ENCODE data around the gene AQP7. TPM values are rescaled to one million over a fixed set of nuclear protein-coding genes. Genes with fewer than 3 reads are reported as not detected.

Gene AQP7
- total and polyA plus RNA-seq, 7 donors: 0.33 to 14.6 (median 5.7) TPM; not detected in 1

GRCh38 chr9:33446946-33447798 lies 44.8 kb upstream of the AQP7 start, which contains the start of gene AQP3:
Gene AQP3, minus strand, starts transcription at chr9:33447593. Its CDS starts 63 bp downstream, at chr9:33447530.
- no peaks in the 10 kb centered on the region for H3K36me3 ChIP-seq
- peak in 1 of 4 experiments; percentile 29 for TF ChIP-seq CTCF (IDR thresholded peaks at IDR 0.05)
- TF ChIP-seq EP300 (IDR thresholded peaks at IDR 0.05): no peak
- no peak for TF ChIP-seq POLR2AphosphoS5 (IDR thresholded peaks at IDR 0.05)
- TF ChIP-seq POLR2A (IDR thresholded peaks at IDR 0.05): no peak
- H3K4me1 ChIP-seq: peaks cover 0 to 15% (median 14%) of the 10 kb centered on the region in 4 donors
- no peaks in the 10 kb centered on the region for H3K27me3 ChIP-seq
- intact Hi-C loops (cut with DNase I): loop anchor here (2.0 kb wide), 1 partner anchor 20 kb away; no protein-coding TSS in a partner anchor
- DNase-seq: peak; percentile 80
- 1 to 2% methylated on average over 50 of the region's 50 CpGs for WGBS, 2 donors
- peak within 1 kb of the TSS; percentile 28 to 56 (median 49) for H3K4me3 ChIP-seq
- H3K27ac ChIP-seq: peak within 1 kb of the TSS in 3 of 4 donors; percentile 27 to 53 (median 51)
- no peaks in the 10 kb centered on the region for H3K9me3 ChIP-seq

- 43 to 52% methylated on average over 12 of the region's 12 CpGs for WGBS, 2 donors
- TF ChIP-seq POLR2A (IDR thresholded peaks at IDR 0.05): no peak
- no peak for TF ChIP-seq CTCF (IDR thresholded peaks at IDR 0.05)
- TF ChIP-seq POLR2AphosphoS5 (IDR thresholded peaks at IDR 0.05): no peak
- TF ChIP-seq EP300 (IDR thresholded peaks at IDR 0.05): no peak
- Histone ChIP-seq H3K9me3 (no peaks in the 10 kb centered on the region), H3K4me3 (peak overlapping the region in 3 of 4 donors; percentile 47 to 56 (median 51)), H3K4me1 (peaks cover 0 to 15% (median 14%) of the 10 kb centered on the region in 4 donors), H3K27me3 (no peaks in the 10 kb centered on the region), H3K27ac (peak overlapping the region in 2 of 4 donors; percentile 51 to 53), H3K36me3 (no peaks in the 10 kb centered on the region)
- DNase-seq: no peak
- intact Hi-C loops (cut with DNase I): loop anchor here (2.0 kb wide), 1 partner anchor 20 kb away; no protein-coding TSS in a partner anchor
Measured at GRCh38 chr9:33446240-33446945, 44.0 kb upstream of the AQP7 start.

GRCh38 chr9:33445389-33446239 lies 43.2 kb upstream of the AQP7 start:
- Histone ChIP-seq H3K27me3 (no peaks in the 10 kb centered on the region), H3K36me3 (no peaks in the 10 kb centered on the region), H3K4me3 (no peak overlapping the region), H3K27ac (peak overlapping the region in 1 of 4 donors; percentile 53), H3K4me1 (peaks cover 0 to 15% (median 14%) of the 10 kb centered on the region in 4 donors), H3K9me3 (no peaks in the 10 kb centered on the region)
- intact Hi-C loops (cut with DNase I): loop anchor here (2.0 kb wide), 1 partner anchor 21 kb away; no protein-coding TSS in a partner anchor
- TF ChIP-seq POLR2AphosphoS5 (IDR thresholded peaks at IDR 0.05) (no peak), CTCF (IDR thresholded peaks at IDR 0.05) (no peak), EP300 (IDR thresholded peaks at IDR 0.05) (no peak), POLR2A (IDR thresholded peaks at IDR 0.05) (no peak)
- WGBS, 2 donors: 49 to 75% methylated on average over 11 of the region's 11 CpGs
- DNase-seq: no peak

GRCh38 chr9:33443464-33444154 lies 41.2 kb upstream of the AQP7 start:
- no peaks in the 10 kb centered on the region for H3K36me3 ChIP-seq
- no peak overlapping the region for H3K4me3 ChIP-seq
- peaks cover 0 to 15% (median 14%) of the 10 kb centered on the region in 4 donors for H3K4me1 ChIP-seq
- intact Hi-C loops (cut with DNase I): no loop called here
- H3K9me3 ChIP-seq: no peaks in the 10 kb centered on the region
- no peaks in the 10 kb centered on the region for H3K27me3 ChIP-seq
- 84 to 89% methylated on average over 10 of the region's 10 CpGs for WGBS, 2 donors
- DNase-seq: no peak
- no peak overlapping the region for H3K27ac ChIP-seq
- TF ChIP-seq EP300 (IDR thresholded peaks at IDR 0.05) (no peak), POLR2A (IDR thresholded peaks at IDR 0.05) (no peak), POLR2AphosphoS5 (IDR thresholded peaks at IDR 0.05) (no peak), CTCF (IDR thresholded peaks at IDR 0.05) (no peak)
